ENCODE data around the gene MYH11.
"Not testable (repeated sequence)": the region's sequence is repeated elsewhere in the genome, so short reads cannot be mapped to it uniquely, and the experiment has no call there.

MYH11 gene

GRCh38 chr16:15854061-15854460 is 2.8 kb downstream of the MYH11 start:
- TF ChIP-seq CTCF (IDR thresholded peaks at IDR 0.05) (no peak), ZFX (IDR thresholded peaks at IDR 0.05; ENCODE audit: borderline replicate concordance) (no peak)
- H3K27ac ChIP-seq = no peak overlapping the region

GRCh38 chr16:15853021-15853420 is 3.8 kb downstream of the MYH11 start:
- H3K27ac ChIP-seq = no peak overlapping the region
- TF ChIP-seq ZFX (IDR thresholded peaks at IDR 0.05; ENCODE audit: borderline replicate concordance) (no peak), CTCF (IDR thresholded peaks at IDR 0.05) (no peak)

GRCh38 chr16:15850555-15850954 is 6.3 kb downstream of the MYH11 start:
- H3K27ac ChIP-seq = not testable (repeated sequence)

- H3K27ac ChIP-seq = no peak overlapping the region
- TF ChIP-seq ZFX (IDR thresholded peaks at IDR 0.05; ENCODE audit: borderline replicate concordance) (no peak), CTCF (IDR thresholded peaks at IDR 0.05) (no peak)
These were observed 7.4 kb downstream of the MYH11 start for GRCh38 chr16:15849209-15849981.

GRCh38 chr16:15847611-15848175 is 9.1 kb downstream of the MYH11 start:
- TF ChIP-seq ZFX (IDR thresholded peaks at IDR 0.05; ENCODE audit: borderline replicate concordance) (no peak), CTCF (IDR thresholded peaks at IDR 0.05) (no peak)
- no peak overlapping the region for H3K27ac ChIP-seq

- TF ChIP-seq ZFX (IDR thresholded peaks at IDR 0.05; ENCODE audit: borderline replicate concordance) = no peak
- no peak for TF ChIP-seq CTCF (IDR thresholded peaks at IDR 0.05)
These were observed 10.3 kb downstream of the MYH11 start for GRCh38 chr16:15846510-15846909.

GRCh38 chr16:15843635-15844279 is 13.1 kb downstream of the MYH11 start:
- H3K27ac ChIP-seq = no peak overlapping the region
- TF ChIP-seq ZFX (IDR thresholded peaks at IDR 0.05; ENCODE audit: borderline replicate concordance) = no peak
- TF ChIP-seq CTCF (IDR thresholded peaks at IDR 0.05) = no peak

More at GRCh38 chr16:15846510-15846909, 10.3 kb downstream of the MYH11 start:
- no peak overlapping the region for H3K27ac ChIP-seq

- not testable (repeated sequence) for H3K27ac ChIP-seq
These were observed 17.6 kb downstream of the MYH11 start for GRCh38 chr16:15839204-15839603.
